GM10266 (cell line): Measurements from ENCODE around the gene C11orf86.
"Not testable (repeated sequence)": the region's sequence is repeated elsewhere in the genome, so short reads cannot be mapped to it uniquely, and the experiment has no call there.

Source experiments
- DNase-seq: peaks from one replicate; pipeline ENCODE4 v3.0.0; 2012; ENCODE audit errors: extremely low spot score
- CTCF ChIP-seq: IDR thresholded peaks from 2 replicates; pipeline ENCODE4 v1.5.1; 2012; ENCODE audit warnings: mild to moderate bottlenecking, low read depth; ENCODE audit not compliant: control insufficient read depth, insufficient read depth; ENCODE audit errors: missing control alignments

C11orf86 gene

GRCh38 chr11:66957971-66958231 is 17.2 kb upstream of the C11orf86 start:
- TF ChIP-seq CTCF = no peak

GRCh38 chr11:66958232-66958955 is 16.7 kb upstream of the C11orf86 start, which contains the start of gene PC:
TSS of gene PC (minus strand) at chr11:66958383. CDS start at chr11:66872159, 86,224 bp downstream.
- TF ChIP-seq CTCF = no peak
- peak; percentile 99 for DNase-seq

More at GRCh38 chr11:66957971-66958231, 17.2 kb upstream of the C11orf86 start:
- peak; percentile 81 for DNase-seq

GRCh38 chr11:66958956-66959274 is 16.2 kb upstream of the C11orf86 start:
- TF ChIP-seq CTCF = no peak
- no peak for DNase-seq

GRCh38 chr11:66961691-66962213 is 13.4 kb upstream of the C11orf86 start:
- DNase-seq = not testable (repeated sequence)

- DNase-seq = no peak
- no peak for TF ChIP-seq CTCF
Observed at GRCh38 chr11:66962247-66962646, 12.9 kb upstream of the C11orf86 start.

- no peak for TF ChIP-seq CTCF
- no peak for DNase-seq
Observed at GRCh38 chr11:66962801-66963200, 12.3 kb upstream of the C11orf86 start.

GRCh38 chr11:66964495-66964894 is 10.6 kb upstream of the C11orf86 start:
- DNase-seq = no peak
- TF ChIP-seq CTCF = no peak

- TF ChIP-seq CTCF = no peak
- DNase-seq = no peak
Observed at GRCh38 chr11:66966351-66966750, 8.8 kb upstream of the C11orf86 start.
